HEK293 (cell line): ENCODE measurements around the gene SPP2.

Experiments
- KLF10 ChIP-seq: fragments of 450-650 bp; IDR thresholded peaks from 2 replicates; pipeline ENCODE4 v1.5.1; 2018; ENCODE audit warnings: missing biosample characterization, mild to moderate bottlenecking, missing genetic modification characterization
- RBAK ChIP-seq: fragments of 450-650 bp; formaldehyde crosslinking; IDR thresholded peaks from 2 replicates; pipeline ENCODE4 v1.5.1; 2016; ENCODE audit warnings: missing biosample characterization, missing genetic modification characterization
- ZBTB17 ChIP-seq: fragments of 450-650 bp; formaldehyde crosslinking; IDR thresholded peaks from 2 replicates; pipeline ENCODE4 v1.5.1; 2016; ENCODE audit warnings: missing biosample characterization, missing genetic modification characterization
- ZNF121 ChIP-seq: fragments of 450-650 bp; formaldehyde crosslinking; IDR thresholded peaks from 2 replicates; pipeline ENCODE4 v1.5.1; 2016; ENCODE audit warnings: missing biosample characterization, missing genetic modification characterization
- ZNF302 ChIP-seq: fragments of 450-650 bp; formaldehyde crosslinking; IDR thresholded peaks from 2 replicates; pipeline ENCODE4 v1.5.1; 2016; ENCODE audit warnings: missing biosample characterization, missing genetic modification characterization, low read depth
- ZNF501 ChIP-seq: fragments of 450-650 bp; formaldehyde crosslinking; IDR thresholded peaks from 2 replicates; pipeline ENCODE4 v1.5.1; 2016; ENCODE audit warnings: missing biosample characterization, missing genetic modification characterization
- ZNF558 ChIP-seq: fragments of 450-650 bp; formaldehyde crosslinking; IDR thresholded peaks from 2 replicates; pipeline ENCODE4 v1.5.1; 2016; ENCODE audit warnings: missing biosample characterization, missing genetic modification characterization
- ZNF670 ChIP-seq: fragments of 450-650 bp; formaldehyde crosslinking; IDR thresholded peaks from 2 replicates; pipeline ENCODE4 v1.5.1; 2016; ENCODE audit warnings: missing biosample characterization, missing genetic modification characterization, low read depth
- ZNF777 ChIP-seq: fragments of 450-650 bp; formaldehyde crosslinking; IDR thresholded peaks from 2 replicates; pipeline ENCODE4 v1.5.1; 2017; ENCODE audit warnings: missing biosample characterization, missing genetic modification characterization, borderline replicate concordance
- ZSCAN23 ChIP-seq: fragments of 450-650 bp; formaldehyde crosslinking; IDR thresholded peaks from 2 replicates; pipeline ENCODE4 v1.5.1; 2016; ENCODE audit warnings: missing biosample characterization, missing genetic modification characterization
- TF ChIP-seq, protein P1 (sequence below): fragments of 450-650 bp; formaldehyde crosslinking; IDR thresholded peaks from 2 replicates; pipeline ENCODE4 v1.5.1; 2016; ENCODE audit warnings: missing biosample characterization, missing genetic modification characterization
- TF ChIP-seq, protein P2 (sequence below): fragments of 450-650 bp; formaldehyde crosslinking; IDR thresholded peaks from 2 replicates; pipeline ENCODE4 v1.5.1; 2016; ENCODE audit warnings: missing biosample characterization, missing genetic modification characterization
- TF ChIP-seq, protein P3 (sequence below): fragments of 450-650 bp; formaldehyde crosslinking; IDR thresholded peaks from 2 replicates; pipeline ENCODE4 v1.5.1; 2016; ENCODE audit warnings: missing biosample characterization, missing genetic modification characterization, low read depth
- TF ChIP-seq, protein P4 (sequence below): fragments of 450-650 bp; formaldehyde crosslinking; IDR thresholded peaks from 2 replicates; pipeline ENCODE4 v1.5.1; 2016; ENCODE audit warnings: missing biosample characterization, missing genetic modification characterization

DNA sequence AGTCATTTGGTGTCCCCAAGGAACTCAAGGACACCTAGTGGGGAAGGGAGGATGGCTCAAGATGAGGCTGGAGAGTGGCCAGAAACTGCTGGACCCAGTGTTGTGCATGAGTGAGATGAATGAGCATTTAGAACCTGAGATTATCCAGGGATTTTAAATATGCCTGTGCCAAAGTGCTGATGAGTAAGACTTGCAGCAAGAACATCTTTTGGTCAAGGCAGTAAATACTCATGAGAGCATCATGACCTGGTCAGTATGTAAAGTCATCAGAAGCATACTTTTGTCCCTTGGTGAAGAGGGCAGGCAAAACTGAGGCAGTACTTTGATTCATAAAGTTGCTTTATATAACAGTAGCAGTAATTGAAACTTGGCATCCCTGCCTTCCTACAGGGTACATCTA is 3.1 kb upstream of the SPP2 start:
- TF ChIP-seq ZNF302 (no peak), ZNF501 (no peak), ZNF558 (no peak), ZNF670 (tag by site-specific recombination) (no peak), ZSCAN23 (tag by site-specific recombination) (no peak), ZNF121 (tag by site-specific recombination) (no peak), RBAK (tag by site-specific recombination) (no peak), ZBTB17 (no peak), KLF10 (no peak), ZNF777 (no peak)
- TF ChIP-seq, protein P1, sequence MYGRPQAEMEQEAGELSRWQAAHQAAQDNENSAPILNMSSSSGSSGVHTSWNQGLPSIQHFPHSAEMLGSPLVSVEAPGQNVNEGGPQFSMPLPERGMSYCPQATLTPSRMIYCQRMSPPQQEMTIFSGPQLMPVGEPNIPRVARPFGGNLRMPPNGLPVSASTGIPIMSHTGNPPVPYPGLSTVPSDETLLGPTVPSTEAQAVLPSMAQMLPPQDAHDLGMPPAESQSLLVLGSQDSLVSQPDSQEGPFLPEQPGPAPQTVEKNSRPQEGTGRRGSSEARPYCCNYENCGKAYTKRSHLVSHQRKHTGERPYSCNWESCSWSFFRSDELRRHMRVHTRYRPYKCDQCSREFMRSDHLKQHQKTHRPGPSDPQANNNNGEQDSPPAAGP, result no peak
- TF ChIP-seq, protein P2, sequence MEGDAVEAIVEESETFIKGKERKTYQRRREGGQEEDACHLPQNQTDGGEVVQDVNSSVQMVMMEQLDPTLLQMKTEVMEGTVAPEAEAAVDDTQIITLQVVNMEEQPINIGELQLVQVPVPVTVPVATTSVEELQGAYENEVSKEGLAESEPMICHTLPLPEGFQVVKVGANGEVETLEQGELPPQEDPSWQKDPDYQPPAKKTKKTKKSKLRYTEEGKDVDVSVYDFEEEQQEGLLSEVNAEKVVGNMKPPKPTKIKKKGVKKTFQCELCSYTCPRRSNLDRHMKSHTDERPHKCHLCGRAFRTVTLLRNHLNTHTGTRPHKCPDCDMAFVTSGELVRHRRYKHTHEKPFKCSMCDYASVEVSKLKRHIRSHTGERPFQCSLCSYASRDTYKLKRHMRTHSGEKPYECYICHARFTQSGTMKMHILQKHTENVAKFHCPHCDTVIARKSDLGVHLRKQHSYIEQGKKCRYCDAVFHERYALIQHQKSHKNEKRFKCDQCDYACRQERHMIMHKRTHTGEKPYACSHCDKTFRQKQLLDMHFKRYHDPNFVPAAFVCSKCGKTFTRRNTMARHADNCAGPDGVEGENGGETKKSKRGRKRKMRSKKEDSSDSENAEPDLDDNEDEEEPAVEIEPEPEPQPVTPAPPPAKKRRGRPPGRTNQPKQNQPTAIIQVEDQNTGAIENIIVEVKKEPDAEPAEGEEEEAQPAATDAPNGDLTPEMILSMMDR, result no peak
- TF ChIP-seq, protein P3, sequence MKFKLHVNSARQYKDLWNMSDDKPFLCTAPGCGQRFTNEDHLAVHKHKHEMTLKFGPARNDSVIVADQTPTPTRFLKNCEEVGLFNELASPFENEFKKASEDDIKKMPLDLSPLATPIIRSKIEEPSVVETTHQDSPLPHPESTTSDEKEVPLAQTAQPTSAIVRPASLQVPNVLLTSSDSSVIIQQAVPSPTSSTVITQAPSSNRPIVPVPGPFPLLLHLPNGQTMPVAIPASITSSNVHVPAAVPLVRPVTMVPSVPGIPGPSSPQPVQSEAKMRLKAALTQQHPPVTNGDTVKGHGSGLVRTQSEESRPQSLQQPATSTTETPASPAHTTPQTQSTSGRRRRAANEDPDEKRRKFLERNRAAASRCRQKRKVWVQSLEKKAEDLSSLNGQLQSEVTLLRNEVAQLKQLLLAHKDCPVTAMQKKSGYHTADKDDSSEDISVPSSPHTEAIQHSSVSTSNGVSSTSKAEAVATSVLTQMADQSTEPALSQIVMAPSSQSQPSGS (tag by site-specific recombination), result no peak
- TF ChIP-seq, protein P4, sequence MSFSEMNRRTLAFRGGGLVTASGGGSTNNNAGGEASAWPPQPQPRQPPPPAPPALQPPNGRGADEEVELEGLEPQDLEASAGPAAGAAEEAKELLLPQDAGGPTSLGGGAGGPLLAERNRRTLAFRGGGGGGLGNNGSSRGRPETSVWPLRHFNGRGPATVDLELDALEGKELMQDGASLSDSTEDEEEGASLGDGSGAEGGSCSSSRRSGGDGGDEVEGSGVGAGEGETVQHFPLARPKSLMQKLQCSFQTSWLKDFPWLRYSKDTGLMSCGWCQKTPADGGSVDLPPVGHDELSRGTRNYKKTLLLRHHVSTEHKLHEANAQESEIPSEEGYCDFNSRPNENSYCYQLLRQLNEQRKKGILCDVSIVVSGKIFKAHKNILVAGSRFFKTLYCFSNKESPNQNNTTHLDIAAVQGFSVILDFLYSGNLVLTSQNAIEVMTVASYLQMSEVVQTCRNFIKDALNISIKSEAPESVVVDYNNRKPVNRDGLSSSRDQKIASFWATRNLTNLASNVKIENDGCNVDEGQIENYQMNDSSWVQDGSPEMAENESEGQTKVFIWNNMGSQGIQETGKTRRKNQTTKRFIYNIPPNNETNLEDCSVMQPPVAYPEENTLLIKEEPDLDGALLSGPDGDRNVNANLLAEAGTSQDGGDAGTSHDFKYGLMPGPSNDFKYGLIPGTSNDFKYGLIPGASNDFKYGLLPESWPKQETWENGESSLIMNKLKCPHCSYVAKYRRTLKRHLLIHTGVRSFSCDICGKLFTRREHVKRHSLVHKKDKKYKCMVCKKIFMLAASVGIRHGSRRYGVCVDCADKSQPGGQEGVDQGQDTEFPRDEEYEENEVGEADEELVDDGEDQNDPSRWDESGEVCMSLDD (tag by site-specific recombination), result no peak
